ENCODE measurements around the gene HOXC5. TPM values are rescaled to one million over a fixed set of nuclear protein-coding genes. Genes with fewer than 3 reads are reported as not detected.

HOXC5 gene
- total and polyA plus RNA-seq, 4 donors = not detected

GRCh38 chr12:53983950-53984572 is 48.8 kb upstream of the HOXC5 start:
- Histone ChIP-seq H3K4me3 (ENCODE audit: low read depth in 1 of 3, low read length in 3 of 3) (no peak overlapping the region), H3K27ac (ENCODE audit: low read depth in 1 of 2, low read length in 2 of 2) (no peak overlapping the region), H3K9ac (ENCODE audit: low read depth in 1 of 2, low read length in 2 of 2) (no peak overlapping the region), H3K9me3 (ENCODE audit: control insufficient read depth in 4 of 4, low read length in 3 of 4) (peaks cover 0 to 7% (median 2%) of the 10 kb centered on the region in 4 donors), H3K36me3 (ENCODE audit: control insufficient read depth in 4 of 4, insufficient read depth in 3 of 4, low read depth in 1 of 4, low read length in 3 of 4) (no peaks in the 10 kb centered on the region), H3K27me3 (ENCODE audit: control insufficient read depth in 4 of 4, insufficient read depth in 4 of 4, low read length in 3 of 4) (peaks cover 14 to 31% (median 27%) of the 10 kb centered on the region in 4 donors), H3K4me1 (ENCODE audit: control insufficient read depth in 4 of 4, insufficient read depth in 4 of 4, low read length in 3 of 4) (peaks cover 3 to 13% (median 9%) of the 10 kb centered on the region in 4 donors)
- TF ChIP-seq YY1 (IDR thresholded peaks at IDR 0.05) = no peak
- TF ChIP-seq TAF1 (conservative IDR thresholded peaks at IDR 0.05) = no peak
- no peak for TF ChIP-seq FOXA1 (IDR thresholded peaks at IDR 0.05)
- TF ChIP-seq, protein P1, sequence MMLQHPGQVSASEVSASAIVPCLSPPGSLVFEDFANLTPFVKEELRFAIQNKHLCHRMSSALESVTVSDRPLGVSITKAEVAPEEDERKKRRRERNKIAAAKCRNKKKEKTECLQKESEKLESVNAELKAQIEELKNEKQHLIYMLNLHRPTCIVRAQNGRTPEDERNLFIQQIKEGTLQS (IDR thresholded peaks at IDR 0.05) = no peak
- no peak for TF ChIP-seq GABPA (IDR thresholded peaks at IDR 0.05 in 1 of 2, conservative IDR thresholded peaks at IDR 0.05 in 1 of 2)
- no peak for TF ChIP-seq RXRA (IDR thresholded peaks at IDR 0.05)
- WGBS = 8% methylated on average over 30 of the region's 30 CpGs
- DNase-seq (ENCODE audit: low spot score) = no peak

GRCh38 chr12:53984901-53985691 is 47.8 kb upstream of the HOXC5 start, which contains the start of gene HOXC10:
TSS of gene HOXC10 (plus strand) at chr12:53985146. CDS start at chr12:53985260, 114 bp downstream.
- H3K4me3 ChIP-seq (ENCODE audit: low read depth in 1 of 3, low read length in 3 of 3) = peak within 1 kb of the TSS in 1 of 3 donors; percentile 11
- H3K9me3 ChIP-seq (ENCODE audit: control insufficient read depth in 4 of 4, low read length in 3 of 4) = peaks cover 0 to 7% (median 2%) of the 10 kb centered on the region in 4 donors
- peaks cover 3 to 14% (median 10%) of the 10 kb centered on the region in 4 donors for H3K4me1 ChIP-seq (ENCODE audit: control insufficient read depth in 4 of 4, insufficient read depth in 4 of 4, low read length in 3 of 4)
- DNase-seq (ENCODE audit: low spot score) = peak; percentile 48
- H3K27ac ChIP-seq (ENCODE audit: low read depth in 1 of 2, low read length in 2 of 2) = no peak within 1 kb of the TSS
- no peaks in the 10 kb centered on the region for H3K36me3 ChIP-seq (ENCODE audit: control insufficient read depth in 4 of 4, insufficient read depth in 3 of 4, low read depth in 1 of 4, low read length in 3 of 4)
- WGBS = 12% methylated on average over 55 of the region's 55 CpGs
- peak; percentile 25 to 40 for TF ChIP-seq RAD21 (IDR thresholded peaks at IDR 0.05)
- peak; percentile 28 for TF ChIP-seq CTCF (IDR thresholded peaks at IDR 0.05; ENCODE audit: low read depth, low read length, missing input control)
- TF ChIP-seq FOXA2 (IDR thresholded peaks at IDR 0.05) = no peak
- peaks cover 12 to 33% (median 26%) of the 10 kb centered on the region in 4 donors for H3K27me3 ChIP-seq (ENCODE audit: control insufficient read depth in 4 of 4, insufficient read depth in 4 of 4, low read length in 3 of 4)
- no peak within 1 kb of the TSS for H3K9ac ChIP-seq (ENCODE audit: low read depth in 1 of 2, low read length in 2 of 2)

DNA sequence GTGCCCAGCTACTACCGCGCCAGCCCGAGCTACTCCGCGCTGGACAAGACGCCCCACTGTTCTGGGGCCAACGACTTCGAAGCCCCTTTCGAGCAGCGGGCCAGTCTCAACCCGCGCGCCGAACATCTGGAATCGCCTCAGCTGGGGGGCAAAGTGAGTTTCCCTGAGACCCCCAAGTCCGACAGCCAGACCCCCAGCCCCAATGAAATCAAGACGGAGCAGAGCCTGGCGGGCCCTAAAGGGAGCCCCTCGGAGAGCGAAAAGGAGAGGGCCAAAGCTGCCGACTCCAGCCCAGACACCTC is 47.2 kb upstream of the HOXC5 start:
- peaks cover 3 to 14% (median 10%) of the 10 kb centered on the region in 4 donors for H3K4me1 ChIP-seq (ENCODE audit: control insufficient read depth in 4 of 4, insufficient read depth in 4 of 4, low read length in 3 of 4)
- no peaks in the 10 kb centered on the region for H3K36me3 ChIP-seq (ENCODE audit: control insufficient read depth in 4 of 4, insufficient read depth in 3 of 4, low read depth in 1 of 4, low read length in 3 of 4)
- DNase-seq (ENCODE audit: low spot score) = no peak
- 12% methylated on average over 21 of the region's 21 CpGs for WGBS
- H3K4me3 ChIP-seq (ENCODE audit: low read depth in 1 of 3, low read length in 3 of 3) = peak overlapping the region in 1 of 3 donors; percentile 11
- H3K9ac ChIP-seq (ENCODE audit: low read depth in 1 of 2, low read length in 2 of 2) = no peak overlapping the region
- H3K27me3 ChIP-seq (ENCODE audit: control insufficient read depth in 4 of 4, insufficient read depth in 4 of 4, low read length in 3 of 4) = peaks cover 15 to 34% (median 26%) of the 10 kb centered on the region in 4 donors
- peaks cover 0 to 7% (median 2%) of the 10 kb centered on the region in 4 donors for H3K9me3 ChIP-seq (ENCODE audit: control insufficient read depth in 4 of 4, low read length in 3 of 4)
- H3K27ac ChIP-seq (ENCODE audit: low read depth in 1 of 2, low read length in 2 of 2) = no peak overlapping the region
- TF ChIP-seq, protein P2, sequence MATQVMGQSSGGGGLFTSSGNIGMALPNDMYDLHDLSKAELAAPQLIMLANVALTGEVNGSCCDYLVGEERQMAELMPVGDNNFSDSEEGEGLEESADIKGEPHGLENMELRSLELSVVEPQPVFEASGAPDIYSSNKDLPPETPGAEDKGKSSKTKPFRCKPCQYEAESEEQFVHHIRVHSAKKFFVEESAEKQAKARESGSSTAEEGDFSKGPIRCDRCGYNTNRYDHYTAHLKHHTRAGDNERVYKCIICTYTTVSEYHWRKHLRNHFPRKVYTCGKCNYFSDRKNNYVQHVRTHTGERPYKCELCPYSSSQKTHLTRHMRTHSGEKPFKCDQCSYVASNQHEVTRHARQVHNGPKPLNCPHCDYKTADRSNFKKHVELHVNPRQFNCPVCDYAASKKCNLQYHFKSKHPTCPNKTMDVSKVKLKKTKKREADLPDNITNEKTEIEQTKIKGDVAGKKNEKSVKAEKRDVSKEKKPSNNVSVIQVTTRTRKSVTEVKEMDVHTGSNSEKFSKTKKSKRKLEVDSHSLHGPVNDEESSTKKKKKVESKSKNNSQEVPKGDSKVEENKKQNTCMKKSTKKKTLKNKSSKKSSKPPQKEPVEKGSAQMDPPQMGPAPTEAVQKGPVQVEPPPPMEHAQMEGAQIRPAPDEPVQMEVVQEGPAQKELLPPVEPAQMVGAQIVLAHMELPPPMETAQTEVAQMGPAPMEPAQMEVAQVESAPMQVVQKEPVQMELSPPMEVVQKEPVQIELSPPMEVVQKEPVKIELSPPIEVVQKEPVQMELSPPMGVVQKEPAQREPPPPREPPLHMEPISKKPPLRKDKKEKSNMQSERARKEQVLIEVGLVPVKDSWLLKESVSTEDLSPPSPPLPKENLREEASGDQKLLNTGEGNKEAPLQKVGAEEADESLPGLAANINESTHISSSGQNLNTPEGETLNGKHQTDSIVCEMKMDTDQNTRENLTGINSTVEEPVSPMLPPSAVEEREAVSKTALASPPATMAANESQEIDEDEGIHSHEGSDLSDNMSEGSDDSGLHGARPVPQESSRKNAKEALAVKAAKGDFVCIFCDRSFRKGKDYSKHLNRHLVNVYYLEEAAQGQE (IDR thresholded peaks at IDR 0.05) = no peak
- TF ChIP-seq ZBTB33 (IDR thresholded peaks at IDR 0.05) (no peak), YY1 (IDR thresholded peaks at IDR 0.05) (no peak), HNF4A (conservative IDR thresholded peaks at IDR 0.05) (no peak), JUND (IDR thresholded peaks at IDR 0.05) (no peak), CTCF (IDR thresholded peaks at IDR 0.05; ENCODE audit: low read depth, low read length, missing input control) (no peak), EGR1 (IDR thresholded peaks at IDR 0.05; ENCODE audit: low read depth in 2 of 2) (no peak), TAF1 (conservative IDR thresholded peaks at IDR 0.05) (no peak), RAD21 (IDR thresholded peaks at IDR 0.05) (no peak), FOXA1 (IDR thresholded peaks at IDR 0.05) (no peak)
- TF ChIP-seq, protein P1 (IDR thresholded peaks at IDR 0.05) = no peak

All from liver (tissue), 9 donors.